SU-DHL-6 (cell line): ENCODE data around the gene KHK.

ENCODE experiments used
- CTCF ChIP-seq: fragments of 200-600 bp; sonication (generic); IDR thresholded peaks from one replicate; pipeline ENCODE4 v1.5.1; 2017; ENCODE audit warnings: antibody characterized with exemption, mild to moderate bottlenecking, low read length, moderate library complexity; ENCODE audit not compliant: insufficient read depth, poor library complexity, severe bottlenecking
- EZH2phosphoT487 ChIP-seq: fragments of 200-600 bp; sonication (generic), shearing (Covaris generic); conservative IDR thresholded peaks from 2 replicates; pipeline ENCODE4 v1.6.1; 2018; ENCODE audit warnings: mild to moderate bottlenecking, antibody characterized with exemption, low read length, moderate library complexity, mixed read lengths

GRCh38 chr2:27133905-27134780, 47.6 kb downstream of the KHK start, which contains the start of gene PREB:
- peak; percentile 18 for TF ChIP-seq CTCF
- TF ChIP-seq EZH2phosphoT487: no peak
